GM19463 (cell line): Measurements from ENCODE around the gene TAF9.
"Not testable (repeated sequence)": the region's sequence is repeated elsewhere in the genome, so short reads cannot be mapped to it uniquely, and the experiment has no call there.

Experiments
- ATAC-seq: cut with Tn5 transposase; IDR thresholded peaks from one replicate; pipeline ENCODE4 v1.9.1; 2021; ENCODE audit warnings: mild to moderate bottlenecking, moderate library complexity; ENCODE audit not compliant: unreplicated experiment

Gene TAF9

GRCh38 chr5:69341520-69342161 lies 27.7 kb downstream of the TAF9 start:
- no peak for ATAC-seq

GRCh38 chr5:69335341-69335935 lies 33.9 kb downstream of the TAF9 start:
- no peak for ATAC-seq

GRCh38 chr5:69334793-69335268 lies 34.5 kb downstream of the TAF9 start:
- peak; percentile 74 for ATAC-seq

- ATAC-seq, result not testable (repeated sequence)
Observed at GRCh38 chr5:69333668-69334315, 35.5 kb downstream of the TAF9 start.

GRCh38 chr5:69331528-69332445 lies 37.5 kb downstream of the TAF9 start:
- ATAC-seq, result no peak

- ATAC-seq, result no peak
Observed at GRCh38 chr5:69329905-69330489, 39.3 kb downstream of the TAF9 start.

- no peak for ATAC-seq
Observed at GRCh38 chr5:69326365-69326764, 43.0 kb downstream of the TAF9 start.

- ATAC-seq, result no peak
Observed at GRCh38 chr5:69317391-69317790, 51.9 kb downstream of the TAF9 start.

- no peak for ATAC-seq
Observed at GRCh38 chr5:69315972-69316371, 53.3 kb downstream of the TAF9 start.
